ENCODE measurements around the gene BAZ2B. TPM values are rescaled to one million over a fixed set of nuclear protein-coding genes. Genes with fewer than 3 reads are reported as not detected.

BAZ2B gene
- total and polyA plus RNA-seq, 3 donors from 2014 or later, result 23.5 to 132 (median 119) TPM

GRCh38 chr2:159608723-159609308 is 7.5 kb downstream of the BAZ2B start:
- intact Hi-C loops (cut with DNase I; ENCODE audit: low total_unique reads), result no loop called here
- H3K27ac ChIP-seq, result no peak overlapping the region
- WGBS, 2 donors, result 82 to 92% methylated on average over 1 of the region's 1 CpG

GRCh38 chr2:159608108-159608507 is 8.2 kb downstream of the BAZ2B start:
- Histone ChIP-seq H3K4me1 (peaks cover 21% of the 10 kb centered on the region), H3K9me3 (no peaks in the 10 kb centered on the region), H3K27ac (no peak overlapping the region), H3K36me3 (ENCODE audit: low read depth, missing control alignments) (no peaks in the 10 kb centered on the region), H3K27me3 (no peaks in the 10 kb centered on the region), H3K4me3 (no peak overlapping the region)
- 97% methylated on average over 6 of the region's 6 CpGs for WGBS, 2 donors
- no peak for DNase-seq
- TF ChIP-seq POLR2A (IDR thresholded peaks at IDR 0.05) (no peak), CTCF (IDR thresholded peaks at IDR 0.05) (no peak)
- intact Hi-C loops (cut with DNase I; ENCODE audit: low total_unique reads), result no loop called here

More at GRCh38 chr2:159608723-159609308, 7.5 kb downstream of the BAZ2B start:
- TF ChIP-seq CTCF (IDR thresholded peaks at IDR 0.05) (no peak), POLR2A (IDR thresholded peaks at IDR 0.05) (no peak)
- Histone ChIP-seq H3K4me1 (peaks cover 21% of the 10 kb centered on the region), H3K4me3 (no peak overlapping the region), H3K36me3 (ENCODE audit: low read depth, missing control alignments) (no peaks in the 10 kb centered on the region), H3K9me3 (no peaks in the 10 kb centered on the region), H3K27me3 (no peaks in the 10 kb centered on the region)
- no peak for DNase-seq

GRCh38 chr2:159606287-159606686 is 10.1 kb downstream of the BAZ2B start:
- 37 to 50% methylated on average over 2 of the region's 2 CpGs for WGBS, 2 donors
- no peak for DNase-seq
- no peaks in the 10 kb centered on the region for H3K36me3 ChIP-seq (ENCODE audit: low read depth, missing control alignments)
- intact Hi-C loops (cut with DNase I; ENCODE audit: low total_unique reads), result no loop called here
- peaks cover 9% of the 10 kb centered on the region for H3K4me1 ChIP-seq
- H3K27me3 ChIP-seq, result no peaks in the 10 kb centered on the region
- H3K9me3 ChIP-seq, result no peaks in the 10 kb centered on the region
- H3K27ac ChIP-seq, result no peak overlapping the region
- H3K4me3 ChIP-seq, result no peak overlapping the region
- TF ChIP-seq CTCF (IDR thresholded peaks at IDR 0.05) (no peak), POLR2A (IDR thresholded peaks at IDR 0.05) (no peak)

GRCh38 chr2:159605441-159606178 is 10.7 kb downstream of the BAZ2B start:
- peaks cover 9% of the 10 kb centered on the region for H3K4me1 ChIP-seq
- TF ChIP-seq POLR2A (IDR thresholded peaks at IDR 0.05), result no peak
- no peak for TF ChIP-seq CTCF (IDR thresholded peaks at IDR 0.05)
- no peaks in the 10 kb centered on the region for H3K27me3 ChIP-seq
- no peak overlapping the region for H3K4me3 ChIP-seq
- no peaks in the 10 kb centered on the region for H3K36me3 ChIP-seq (ENCODE audit: low read depth, missing control alignments)
- 14 to 33% methylated on average over 3 of the region's 3 CpGs for WGBS, 2 donors
- no peaks in the 10 kb centered on the region for H3K9me3 ChIP-seq
- no peak overlapping the region for H3K27ac ChIP-seq
- DNase-seq, result no peak
- intact Hi-C loops (cut with DNase I; ENCODE audit: low total_unique reads), result no loop called here

Data from testis (tissue), 3 donors.